GM12873 (cell line): ENCODE measurements around the gene CYFIP1.

Experiments
- CTCF ChIP-seq: IDR thresholded peaks from 2 replicates; pipeline ENCODE4 v1.5.1; 2012; ENCODE audit warnings: low read depth, mild to moderate bottlenecking, moderate library complexity, low read length, control low read depth; ENCODE audit not compliant: insufficient read depth; ENCODE audit errors: missing control alignments

CYFIP1 gene

GRCh38 chr15:22903427-22903826 is 76.7 kb downstream of the CYFIP1 start:
- no peak for TF ChIP-seq CTCF

DNA sequence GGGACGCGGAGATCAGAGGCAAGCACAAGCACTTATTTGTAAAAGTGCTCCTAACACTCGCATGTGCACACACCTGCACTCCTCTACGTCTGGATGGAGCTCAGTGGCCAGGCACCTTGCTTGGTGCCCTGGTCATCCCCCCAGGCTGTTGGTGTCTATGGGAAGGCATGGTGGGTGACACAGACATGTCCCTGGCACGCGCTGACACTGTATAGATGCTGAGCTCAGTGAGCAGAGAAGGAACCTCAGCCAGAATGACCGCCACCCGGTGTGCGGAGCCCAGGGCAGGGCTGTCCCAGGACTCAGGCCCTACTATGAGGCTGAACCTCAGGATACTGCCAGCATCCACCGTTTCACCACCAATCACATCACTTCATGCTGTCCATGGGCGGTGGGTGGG is 77.2 kb downstream of the CYFIP1 start:
- no peak for TF ChIP-seq CTCF

- no peak for TF ChIP-seq CTCF
Observed at GRCh38 chr15:22902578-22902977, 77.6 kb downstream of the CYFIP1 start.

DNA sequence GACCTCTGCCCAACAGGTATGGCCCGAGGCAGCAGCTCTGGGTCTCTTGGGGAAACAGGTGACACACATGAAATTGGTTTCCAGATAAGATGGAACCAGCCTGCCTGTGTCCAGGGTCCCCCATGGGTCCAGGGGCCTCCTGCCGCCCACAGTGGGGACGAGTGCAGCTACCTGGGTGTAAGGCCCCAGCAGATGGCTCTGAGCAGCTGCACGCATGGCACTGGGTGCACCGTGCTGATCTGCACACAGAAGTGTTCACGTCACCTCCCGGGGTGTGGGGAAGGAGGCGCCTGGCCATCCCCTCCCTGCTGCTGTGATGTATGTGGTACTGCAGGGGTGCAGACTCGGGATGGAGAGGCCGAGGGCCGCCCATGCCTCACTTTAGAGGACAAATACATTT is 78.1 kb downstream of the CYFIP1 start:
- TF ChIP-seq CTCF = no peak

DNA sequence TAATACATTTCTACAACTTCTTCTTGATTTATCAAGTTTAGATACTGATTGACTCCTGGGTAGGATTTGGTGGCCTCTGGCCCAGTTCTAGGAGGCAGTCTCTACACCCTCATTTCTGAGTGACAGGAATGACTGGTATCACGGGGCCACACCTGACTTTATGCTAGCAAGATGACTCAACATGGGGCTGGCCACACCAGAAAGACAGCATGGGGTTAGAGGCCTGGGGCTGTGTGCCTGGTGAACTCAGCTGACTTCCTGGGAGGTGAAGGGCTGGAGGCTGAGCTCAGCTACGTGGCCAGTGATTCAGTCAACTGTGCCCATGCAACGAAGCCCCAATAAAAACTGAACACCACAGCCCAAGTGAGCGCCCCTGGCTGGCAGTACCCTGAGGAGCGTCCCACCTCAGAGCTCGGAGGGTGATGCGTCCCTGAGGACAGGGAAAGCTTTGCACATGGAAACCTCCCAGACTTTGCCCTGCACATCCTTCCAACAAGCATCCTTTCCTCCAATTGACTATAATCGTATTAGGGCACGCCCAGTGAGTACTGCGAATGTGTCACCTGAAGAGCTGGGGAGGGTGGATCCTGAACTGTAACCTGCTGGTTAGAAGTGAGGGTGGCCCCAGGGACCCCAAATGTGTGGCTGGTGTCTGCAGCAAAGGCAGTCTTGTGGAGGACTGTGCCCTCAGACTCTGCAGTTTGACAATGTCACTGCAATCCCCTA is 84.5 kb downstream of the CYFIP1 start:
- no peak for TF ChIP-seq CTCF

DNA sequence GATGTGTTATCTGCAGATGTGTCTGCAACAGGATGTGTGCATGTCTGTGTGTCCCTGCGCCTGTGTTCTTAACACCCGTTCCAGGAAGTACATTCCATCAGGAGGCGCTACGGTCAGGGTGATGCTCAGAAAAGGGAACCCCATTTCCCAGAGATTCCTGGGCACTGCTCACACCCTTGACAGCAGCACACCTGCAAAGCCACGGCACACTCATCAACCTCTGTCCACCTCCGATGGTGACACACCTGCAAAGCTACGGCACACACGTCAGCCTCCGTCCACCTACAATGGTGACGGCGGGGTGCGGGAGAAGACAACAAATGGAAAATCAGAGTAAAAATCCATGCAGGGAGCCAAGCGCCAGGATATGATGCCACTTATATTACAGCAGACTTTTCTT is 86.3 kb downstream of the CYFIP1 start:
- TF ChIP-seq CTCF = no peak

DNA sequence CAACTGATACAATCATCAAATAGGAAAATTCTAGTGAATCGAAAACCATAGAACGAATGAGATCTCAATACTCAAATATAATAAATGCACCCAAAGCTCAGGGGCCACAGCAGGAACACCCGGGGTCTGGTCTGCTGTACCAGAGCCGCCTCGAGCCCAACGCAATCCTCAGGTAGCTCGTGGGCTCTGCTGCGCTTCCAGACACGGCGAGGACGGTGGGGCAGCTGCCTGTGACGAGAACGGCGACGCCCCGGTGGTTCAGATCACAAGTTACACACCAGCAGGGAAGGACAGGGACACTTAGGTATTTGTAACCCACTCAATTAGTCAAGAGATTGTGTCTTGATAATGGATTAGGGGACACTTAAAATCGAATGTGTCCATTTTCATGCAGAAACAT is 87.1 kb downstream of the CYFIP1 start:
- no peak for TF ChIP-seq CTCF
